Neural progenitor cell (in vitro differentiated cells): ENCODE data around the gene EIF3A. TPM values are rescaled to one million over a fixed set of nuclear protein-coding genes. Genes with fewer than 3 reads are reported as not detected.

Experiments
- DNase-seq: peaks from one replicate; pipeline ENCODE4 v3.0.0-alpha.2; 2016; ENCODE audit warnings: low spot score
- H2AFZ ChIP-seq: fragments of 200-600 bp; sonication (generic); replicated peaks from 2 replicates; pipeline ENCODE4 v1.6.1; 2016; ENCODE audit warnings: antibody characterized with exemption
- H3F3A ChIP-seq: fragments of 200-600 bp; sonication (generic); 2 replicates; pipeline ENCODE4 v1.6.1; 2016; ENCODE audit warnings: antibody characterized with exemption, low read depth
- H3K27ac ChIP-seq: fragments of 200-600 bp; sonication (generic); 2 replicates; pipeline ENCODE4 v1.5.1; 2016; ENCODE audit warnings: mild to moderate bottlenecking
- H3K27me3 ChIP-seq: fragments of 200-600 bp; sonication (generic); 2 replicates; pipeline ENCODE4 v1.6.1; 2016; ENCODE audit warnings: mild to moderate bottlenecking, moderate library complexity
- H3K36me3 ChIP-seq: fragments of 200-600 bp; sonication (generic); 2 replicates; pipeline ENCODE4 v1.5.1; 2016
- H3K4me1 ChIP-seq: fragments of 200-600 bp; sonication (generic); 2 replicates; pipeline ENCODE4 v1.6.1; 2016; ENCODE audit warnings: mixed run types
- H3K4me2 ChIP-seq: fragments of 200-600 bp; sonication (generic); 2 replicates; pipeline ENCODE4 v1.6.1; 2016
- H3K4me3 ChIP-seq: fragments of 200-600 bp; sonication (generic); 2 replicates; pipeline ENCODE4 v1.5.1; 2016
- H3K79me2 ChIP-seq: fragments of 200-600 bp; sonication (generic); 2 replicates; pipeline ENCODE4 v1.6.1; 2016; ENCODE audit warnings: low read depth
- H3K9ac ChIP-seq: fragments of 200-600 bp; sonication (generic); 2 replicates; pipeline ENCODE4 v1.6.1; 2016
- H3K9me3 ChIP-seq: fragments of 200-600 bp; sonication (generic); 2 replicates; pipeline ENCODE4 v1.5.1; 2016; ENCODE audit warnings: low read depth
- H4K20me1 ChIP-seq: fragments of 200-600 bp; sonication (generic); 2 replicates; pipeline ENCODE4 v1.6.1; 2016; ENCODE audit warnings: low read depth
- H3K27ac Mint-ChIP-seq: 3 replicates; pipeline ENCODE4 v1.8.0; 2021; ENCODE audit warnings: mixed read lengths
- H3K27me3 Mint-ChIP-seq: 2 replicates; pipeline ENCODE4 v1.8.0; 2022; ENCODE audit warnings: low read depth, mild to moderate bottlenecking, inconsistent platforms, moderate library complexity, mixed read lengths; ENCODE audit not compliant: insufficient read depth
- H3K36me3 Mint-ChIP-seq: 3 replicates; pipeline ENCODE4 v1.8.0; 2021; ENCODE audit warnings: mixed read lengths
- H3K4me1 Mint-ChIP-seq: 3 replicates; pipeline ENCODE4 v1.8.0; 2021; ENCODE audit warnings: mixed read lengths
- H3K4me3 Mint-ChIP-seq: 3 replicates; pipeline ENCODE4 v1.8.0; 2021; ENCODE audit warnings: mild to moderate bottlenecking, moderate library complexity, mixed read lengths
- H3K9me3 Mint-ChIP-seq: 3 replicates; pipeline ENCODE4 v1.8.0; 2020; ENCODE audit warnings: mixed read lengths
- CTCF ChIP-seq: fragments of 200-600 bp; sonication (generic); IDR thresholded peaks from 2 replicates; pipeline ENCODE4 v1.5.1; 2017; ENCODE audit warnings: antibody characterized with exemption, mild to moderate bottlenecking
- EZH2 ChIP-seq: fragments of 200-600 bp; sonication (generic); IDR thresholded peaks from 2 replicates; pipeline ENCODE4 v1.6.1; 2017; ENCODE audit warnings: antibody characterized with exemption, mild to moderate bottlenecking, moderate library complexity
- EZH2phosphoT487 ChIP-seq: fragments of 200-600 bp; sonication (generic); IDR thresholded peaks from 2 replicates; pipeline ENCODE4 v1.6.1; 2017; ENCODE audit warnings: antibody characterized with exemption
- total RNA-seq: library from RNA; depleted of rRNA; stranded (reverse); fragments of >200 nt; gene quantifications from 2 replicates; pipeline ENCODE4 v1.2.3, GENCODE V29; 2015; ENCODE audit warnings: low replicate concordance

EIF3A gene
- total RNA-seq, 1 donor from 2014 or later: 133 TPM

- H3K4me3 Mint-ChIP-seq: no peak overlapping the region
- no peak overlapping the region for H3K4me2 ChIP-seq
- H2AFZ ChIP-seq: no peak overlapping the region
- H3K9me3 ChIP-seq: no peaks in the 10 kb centered on the region
- H3K4me1 ChIP-seq: no peaks in the 10 kb centered on the region
- no peak overlapping the region for H3K27ac Mint-ChIP-seq
- peaks cover 20% of the 10 kb centered on the region for H3K36me3 Mint-ChIP-seq
- H3K9me3 Mint-ChIP-seq: no peaks in the 10 kb centered on the region
- H3K4me3 ChIP-seq: no peak overlapping the region
- no peak overlapping the region for H3K9ac ChIP-seq
- H3K4me1 Mint-ChIP-seq: no peaks in the 10 kb centered on the region
- H3K27me3 Mint-ChIP-seq: peaks cover 3% of the 10 kb centered on the region
- no peaks in the 10 kb centered on the region for H3F3A ChIP-seq
- H4K20me1 ChIP-seq: no peaks in the 10 kb centered on the region
- H3K79me2 ChIP-seq: no peaks in the 10 kb centered on the region
- H3K27ac ChIP-seq: no peak overlapping the region
- H3K36me3 ChIP-seq: peaks cover 13% of the 10 kb centered on the region
- DNase-seq: no peak
- TF ChIP-seq EZH2phosphoT487 (no peak), EZH2 (no peak), CTCF (no peak)
- no peaks in the 10 kb centered on the region for H3K27me3 ChIP-seq
Measured at GRCh38 chr10:119116326-119116951, 35.8 kb upstream of the EIF3A start.

DNA sequence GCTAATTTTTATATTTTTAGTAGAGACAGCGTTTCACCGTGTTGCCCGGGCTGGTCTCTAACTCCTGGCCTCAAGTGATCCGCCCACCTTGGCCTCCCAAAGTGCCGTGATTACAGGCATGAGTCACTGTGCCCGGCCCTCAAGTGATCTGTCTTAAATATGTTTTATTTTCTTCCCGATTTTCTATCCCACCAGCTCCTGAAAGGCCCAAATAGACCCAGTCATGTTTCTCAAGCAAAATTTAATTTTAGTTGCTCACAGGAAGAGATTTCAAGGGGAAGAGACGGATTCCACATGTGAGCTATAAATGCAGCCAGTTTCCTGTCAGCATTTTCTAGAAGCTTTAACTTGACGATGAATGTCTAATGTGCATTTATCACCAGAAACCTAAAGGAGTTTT, 35.3 kb upstream of the EIF3A start:
- TF ChIP-seq EZH2phosphoT487 (no peak), CTCF (no peak), EZH2 (no peak)
- no peaks in the 10 kb centered on the region for H4K20me1 ChIP-seq
- H3F3A ChIP-seq: no peaks in the 10 kb centered on the region
- H2AFZ ChIP-seq: no peak overlapping the region
- no peak overlapping the region for H3K9ac ChIP-seq
- H3K4me2 ChIP-seq: no peak overlapping the region
- Mint-ChIP-seq H3K4me1 (no peaks in the 10 kb centered on the region), H3K4me3 (no peak overlapping the region), H3K36me3 (peaks cover 20% of the 10 kb centered on the region), H3K27me3 (peaks cover 3% of the 10 kb centered on the region), H3K27ac (no peak overlapping the region), H3K9me3 (no peaks in the 10 kb centered on the region)
- H3K27ac ChIP-seq: no peak overlapping the region
- peaks cover 15% of the 10 kb centered on the region for H3K36me3 ChIP-seq
- no peak for DNase-seq
- no peak overlapping the region for H3K4me3 ChIP-seq
- H3K27me3 ChIP-seq: no peaks in the 10 kb centered on the region
- H3K79me2 ChIP-seq: no peaks in the 10 kb centered on the region
- H3K4me1 ChIP-seq: no peaks in the 10 kb centered on the region
- no peaks in the 10 kb centered on the region for H3K9me3 ChIP-seq

DNA sequence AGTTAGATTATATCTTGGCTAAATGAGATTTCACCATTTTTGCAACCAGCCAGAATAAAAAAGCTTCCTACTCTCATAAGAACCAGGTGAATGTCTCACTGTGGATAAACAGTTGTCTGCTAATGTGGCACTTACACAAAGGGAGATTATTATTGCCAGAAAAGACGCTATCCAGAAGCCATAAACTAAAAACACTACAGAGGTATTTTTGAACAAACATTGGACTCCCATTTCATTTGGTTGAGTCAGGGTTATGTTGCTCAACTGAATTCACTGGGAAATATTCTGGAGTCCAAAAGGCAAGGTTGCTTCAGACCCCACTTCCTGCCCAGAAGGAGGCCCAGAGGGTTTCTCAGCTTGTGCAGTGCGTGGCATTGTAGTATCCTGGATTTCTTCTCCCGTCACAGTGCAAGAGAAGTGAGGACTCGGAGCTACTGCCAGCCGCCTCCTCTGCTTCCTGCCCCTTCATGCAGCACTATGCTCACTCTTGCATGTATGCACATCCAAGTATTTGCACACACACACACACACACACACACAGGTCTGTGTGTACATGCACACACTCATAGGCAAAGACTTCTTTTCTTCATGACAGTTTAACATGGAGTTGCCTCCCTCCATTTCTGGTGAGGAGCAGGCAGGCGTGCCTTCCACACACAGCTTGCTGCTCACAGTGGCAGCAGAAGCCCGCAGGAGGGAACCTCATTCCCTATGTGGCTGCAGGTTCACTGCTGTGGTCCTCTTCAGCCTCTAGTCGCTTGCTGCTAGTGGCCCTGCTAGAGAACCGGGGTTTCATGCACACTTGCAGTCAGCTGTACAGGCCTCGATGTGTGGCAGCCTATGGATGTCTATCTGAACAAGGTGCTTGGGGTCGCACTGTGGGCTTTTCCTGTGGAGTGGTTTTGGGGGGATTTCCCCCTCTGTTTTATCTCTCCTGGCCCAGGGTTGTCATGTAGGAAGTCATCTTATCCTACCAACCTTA, 33.4 kb upstream of the EIF3A start:
- no peak overlapping the region for H3K4me3 Mint-ChIP-seq
- Histone ChIP-seq H3K4me1 (no peaks in the 10 kb centered on the region), H2AFZ (no peak overlapping the region), H3K9ac (no peak overlapping the region), H3K9me3 (no peaks in the 10 kb centered on the region), H3K79me2 (no peaks in the 10 kb centered on the region), H3K36me3 (peaks cover 15% of the 10 kb centered on the region), H3K4me3 (no peak overlapping the region), H3K27ac (no peak overlapping the region), H3F3A (no peaks in the 10 kb centered on the region), H3K4me2 (no peak overlapping the region), H3K27me3 (no peaks in the 10 kb centered on the region), H4K20me1 (no peaks in the 10 kb centered on the region)
- no peak overlapping the region for H3K27ac Mint-ChIP-seq
- H3K9me3 Mint-ChIP-seq: no peaks in the 10 kb centered on the region
- H3K36me3 Mint-ChIP-seq: peaks cover 19% of the 10 kb centered on the region
- H3K4me1 Mint-ChIP-seq: no peaks in the 10 kb centered on the region
- no peak for DNase-seq
- peaks cover 4% of the 10 kb centered on the region for H3K27me3 Mint-ChIP-seq
- TF ChIP-seq CTCF (no peak), EZH2phosphoT487 (no peak), EZH2 (no peak)
